ENCODE measurements around the gene SALL1.

GRCh38 chr16:51184702-51185433 is 33.8 kb upstream of the SALL1 start:
- TF ChIP-seq, protein P1, sequence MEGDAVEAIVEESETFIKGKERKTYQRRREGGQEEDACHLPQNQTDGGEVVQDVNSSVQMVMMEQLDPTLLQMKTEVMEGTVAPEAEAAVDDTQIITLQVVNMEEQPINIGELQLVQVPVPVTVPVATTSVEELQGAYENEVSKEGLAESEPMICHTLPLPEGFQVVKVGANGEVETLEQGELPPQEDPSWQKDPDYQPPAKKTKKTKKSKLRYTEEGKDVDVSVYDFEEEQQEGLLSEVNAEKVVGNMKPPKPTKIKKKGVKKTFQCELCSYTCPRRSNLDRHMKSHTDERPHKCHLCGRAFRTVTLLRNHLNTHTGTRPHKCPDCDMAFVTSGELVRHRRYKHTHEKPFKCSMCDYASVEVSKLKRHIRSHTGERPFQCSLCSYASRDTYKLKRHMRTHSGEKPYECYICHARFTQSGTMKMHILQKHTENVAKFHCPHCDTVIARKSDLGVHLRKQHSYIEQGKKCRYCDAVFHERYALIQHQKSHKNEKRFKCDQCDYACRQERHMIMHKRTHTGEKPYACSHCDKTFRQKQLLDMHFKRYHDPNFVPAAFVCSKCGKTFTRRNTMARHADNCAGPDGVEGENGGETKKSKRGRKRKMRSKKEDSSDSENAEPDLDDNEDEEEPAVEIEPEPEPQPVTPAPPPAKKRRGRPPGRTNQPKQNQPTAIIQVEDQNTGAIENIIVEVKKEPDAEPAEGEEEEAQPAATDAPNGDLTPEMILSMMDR (IDR thresholded peaks at IDR 0.05): no peak
- TF ChIP-seq, protein P2, sequence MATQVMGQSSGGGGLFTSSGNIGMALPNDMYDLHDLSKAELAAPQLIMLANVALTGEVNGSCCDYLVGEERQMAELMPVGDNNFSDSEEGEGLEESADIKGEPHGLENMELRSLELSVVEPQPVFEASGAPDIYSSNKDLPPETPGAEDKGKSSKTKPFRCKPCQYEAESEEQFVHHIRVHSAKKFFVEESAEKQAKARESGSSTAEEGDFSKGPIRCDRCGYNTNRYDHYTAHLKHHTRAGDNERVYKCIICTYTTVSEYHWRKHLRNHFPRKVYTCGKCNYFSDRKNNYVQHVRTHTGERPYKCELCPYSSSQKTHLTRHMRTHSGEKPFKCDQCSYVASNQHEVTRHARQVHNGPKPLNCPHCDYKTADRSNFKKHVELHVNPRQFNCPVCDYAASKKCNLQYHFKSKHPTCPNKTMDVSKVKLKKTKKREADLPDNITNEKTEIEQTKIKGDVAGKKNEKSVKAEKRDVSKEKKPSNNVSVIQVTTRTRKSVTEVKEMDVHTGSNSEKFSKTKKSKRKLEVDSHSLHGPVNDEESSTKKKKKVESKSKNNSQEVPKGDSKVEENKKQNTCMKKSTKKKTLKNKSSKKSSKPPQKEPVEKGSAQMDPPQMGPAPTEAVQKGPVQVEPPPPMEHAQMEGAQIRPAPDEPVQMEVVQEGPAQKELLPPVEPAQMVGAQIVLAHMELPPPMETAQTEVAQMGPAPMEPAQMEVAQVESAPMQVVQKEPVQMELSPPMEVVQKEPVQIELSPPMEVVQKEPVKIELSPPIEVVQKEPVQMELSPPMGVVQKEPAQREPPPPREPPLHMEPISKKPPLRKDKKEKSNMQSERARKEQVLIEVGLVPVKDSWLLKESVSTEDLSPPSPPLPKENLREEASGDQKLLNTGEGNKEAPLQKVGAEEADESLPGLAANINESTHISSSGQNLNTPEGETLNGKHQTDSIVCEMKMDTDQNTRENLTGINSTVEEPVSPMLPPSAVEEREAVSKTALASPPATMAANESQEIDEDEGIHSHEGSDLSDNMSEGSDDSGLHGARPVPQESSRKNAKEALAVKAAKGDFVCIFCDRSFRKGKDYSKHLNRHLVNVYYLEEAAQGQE (IDR thresholded peaks at IDR 0.05; ENCODE audit: insufficient read depth in 1 of 2, low read depth in 2 of 2, low read length in 1 of 2): no peak
- TF ChIP-seq TCF7L2 (IDR thresholded peaks at IDR 0.05; ENCODE audit: low read depth, low read length): no peak
- no peak for TF ChIP-seq POLR2AphosphoS5 (IDR thresholded peaks at IDR 0.05; ENCODE audit: low read depth, low read length)
- no peak for TF ChIP-seq SIN3A (IDR thresholded peaks at IDR 0.05; ENCODE audit: borderline replicate concordance, insufficient read depth, low read depth, low read length)
